GM12892 (cell line): ENCODE results near the gene C1orf35.

Experiments
- POLR2A ChIP-seq: IDR thresholded peaks from 2 replicates; pipeline ENCODE4 v1.6.1; 2011; ENCODE audit warnings: low read depth, low read length, control low read depth
- POLR2AphosphoS5 ChIP-seq: IDR thresholded peaks from 2 replicates; pipeline ENCODE4 v1.6.1; 2011; ENCODE audit warnings: low read depth, low read length, control low read depth

- TF ChIP-seq POLR2AphosphoS5, result no peak
- TF ChIP-seq POLR2A, result no peak
Observed at GRCh38 chr1:228125185-228125584, 22.1 kb upstream of the C1orf35 start.
